ENCODE measurements around the gene SHROOM3.
A peak's percentile ranks its signal among the peaks of the same experiment; 100 is the strongest.

SHROOM3 gene

DNA sequence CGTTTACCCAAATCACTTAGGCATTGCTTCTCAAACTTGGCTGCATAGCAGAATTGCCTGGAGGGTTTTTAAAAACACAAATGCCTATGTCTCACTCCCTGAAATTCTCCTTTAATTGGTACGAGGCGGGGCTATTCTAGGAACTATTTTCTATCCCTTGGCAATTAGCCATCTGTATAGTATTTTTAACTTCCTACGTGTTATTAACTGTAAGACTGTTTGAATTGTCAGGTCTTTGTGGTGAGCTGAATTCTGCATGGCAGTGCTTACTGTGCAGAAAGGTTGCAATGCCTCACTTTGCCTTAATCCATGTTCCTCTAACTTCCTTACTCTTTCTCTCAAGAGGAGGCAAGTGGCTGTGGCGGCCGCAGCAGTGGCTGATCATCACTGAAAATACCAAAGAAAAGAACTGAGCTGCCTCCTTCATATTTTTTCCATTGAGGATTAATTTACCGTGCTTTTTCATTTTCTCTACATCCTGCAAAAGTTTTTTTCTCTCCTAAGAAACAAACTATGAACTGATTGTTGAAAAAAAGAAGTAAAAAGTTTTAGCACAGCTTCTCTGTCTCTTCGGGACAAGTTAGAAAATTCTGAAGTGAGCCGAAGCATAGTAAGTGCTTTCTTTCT is at the start of gene SHROOM3:
TSS of gene SHROOM3 (plus strand) at position 329 of the 627 bp plus-strand sequence. CDS start 824 bp downstream, outside the sequence.
- H3K4me1 ChIP-seq (ENCODE audit: control insufficient read depth in 2 of 2, insufficient read depth in 2 of 2, low read length in 2 of 2): no peaks in the 10 kb centered on the region
- H3K9me3 ChIP-seq (ENCODE audit: control insufficient read depth in 2 of 2, low read length in 2 of 2): no peaks in the 10 kb centered on the region
- no peaks in the 10 kb centered on the region for H3K36me3 ChIP-seq (ENCODE audit: control insufficient read depth in 2 of 2, insufficient read depth in 2 of 2, low read length in 2 of 2)
- H3K27me3 ChIP-seq (ENCODE audit: control insufficient read depth in 2 of 2, insufficient read depth in 2 of 2, low read length in 2 of 2): no peaks in the 10 kb centered on the region
- no peak within 1 kb of the TSS for H3K27ac ChIP-seq (ENCODE audit: low read depth in 2 of 2, low read length in 2 of 2)
- no peak within 1 kb of the TSS for H3K9ac ChIP-seq (ENCODE audit: low read depth in 1 of 2, low read length in 2 of 2)
- H3K4me3 ChIP-seq (ENCODE audit: low read length in 2 of 2): no peak within 1 kb of the TSS

DNA sequence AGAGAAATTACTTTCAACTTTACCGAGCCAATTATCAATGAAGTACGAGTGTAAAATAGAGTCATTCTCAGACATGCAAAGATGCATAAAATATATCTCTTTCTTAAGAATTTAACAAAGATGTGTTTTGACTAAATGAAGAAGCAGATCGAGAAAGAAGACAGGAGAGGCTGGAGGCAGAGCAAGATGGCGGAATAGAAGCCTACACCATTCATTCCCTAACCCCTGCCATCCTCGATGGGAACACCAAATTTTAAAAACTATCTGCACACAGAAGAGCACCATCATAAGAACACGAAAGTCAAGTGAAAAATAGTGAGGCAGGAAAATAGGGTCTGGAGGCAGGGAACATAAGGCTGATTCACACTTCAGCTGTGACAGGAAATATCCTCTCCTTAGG is 49.1 kb upstream of the SHROOM3 start:
- Histone ChIP-seq H3K27ac (ENCODE audit: low read depth in 2 of 2, low read length in 2 of 2) (no peak overlapping the region), H3K4me3 (ENCODE audit: low read length in 2 of 2) (no peak overlapping the region), H3K36me3 (ENCODE audit: control insufficient read depth in 2 of 2, insufficient read depth in 2 of 2, low read length in 2 of 2) (no peaks in the 10 kb centered on the region), H3K9me3 (ENCODE audit: control insufficient read depth in 2 of 2, low read length in 2 of 2) (no peaks in the 10 kb centered on the region), H3K27me3 (ENCODE audit: control insufficient read depth in 2 of 2, insufficient read depth in 2 of 2, low read length in 2 of 2) (no peaks in the 10 kb centered on the region), H3K9ac (ENCODE audit: low read depth in 1 of 2, low read length in 2 of 2) (no peak overlapping the region), H3K4me1 (ENCODE audit: control insufficient read depth in 2 of 2, insufficient read depth in 2 of 2, low read length in 2 of 2) (no peaks in the 10 kb centered on the region)

DNA sequence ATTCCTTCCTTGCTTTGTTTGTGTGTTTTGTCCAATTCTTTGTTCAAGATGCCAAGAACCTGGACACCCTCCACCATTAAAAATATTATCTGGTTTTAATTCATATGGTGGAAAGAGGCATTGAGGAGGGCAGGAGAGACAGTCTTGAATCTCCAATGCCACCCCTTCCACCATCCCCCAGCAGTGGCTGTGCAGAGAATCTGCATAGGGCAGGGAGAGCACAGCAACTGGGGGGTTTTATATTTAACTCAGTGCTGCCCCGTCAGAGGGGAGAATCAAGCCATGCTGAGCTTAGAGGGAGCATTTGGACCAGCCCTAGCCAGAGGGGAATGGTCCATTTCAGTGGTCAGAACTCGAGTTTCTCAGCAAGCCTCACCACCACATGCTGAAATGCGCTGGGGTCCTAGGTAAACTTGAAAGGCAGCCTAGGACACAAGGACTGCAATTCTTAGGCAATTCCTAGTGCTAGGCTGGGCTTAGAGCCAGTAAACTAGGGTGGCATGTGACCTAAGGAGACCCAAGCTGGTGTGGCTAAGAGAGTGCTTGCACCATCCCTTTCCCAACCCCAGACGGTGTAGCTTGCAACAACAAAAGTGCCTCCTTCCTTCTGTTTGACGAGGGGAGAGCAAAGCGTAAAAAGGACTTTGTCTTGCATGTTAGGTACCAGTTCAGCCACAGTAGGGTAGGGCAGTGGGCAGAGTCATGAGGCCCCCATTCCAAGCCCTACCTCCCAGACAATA is 48.3 kb upstream of the SHROOM3 start:
- Histone ChIP-seq H3K27me3 (ENCODE audit: control insufficient read depth in 2 of 2, insufficient read depth in 2 of 2, low read length in 2 of 2) (no peaks in the 10 kb centered on the region), H3K9me3 (ENCODE audit: control insufficient read depth in 2 of 2, low read length in 2 of 2) (no peaks in the 10 kb centered on the region), H3K9ac (ENCODE audit: low read depth in 1 of 2, low read length in 2 of 2) (no peak overlapping the region), H3K27ac (ENCODE audit: low read depth in 2 of 2, low read length in 2 of 2) (no peak overlapping the region), H3K36me3 (ENCODE audit: control insufficient read depth in 2 of 2, insufficient read depth in 2 of 2, low read length in 2 of 2) (no peaks in the 10 kb centered on the region), H3K4me1 (ENCODE audit: control insufficient read depth in 2 of 2, insufficient read depth in 2 of 2, low read length in 2 of 2) (no peaks in the 10 kb centered on the region), H3K4me3 (ENCODE audit: low read length in 2 of 2) (no peak overlapping the region)

DNA sequence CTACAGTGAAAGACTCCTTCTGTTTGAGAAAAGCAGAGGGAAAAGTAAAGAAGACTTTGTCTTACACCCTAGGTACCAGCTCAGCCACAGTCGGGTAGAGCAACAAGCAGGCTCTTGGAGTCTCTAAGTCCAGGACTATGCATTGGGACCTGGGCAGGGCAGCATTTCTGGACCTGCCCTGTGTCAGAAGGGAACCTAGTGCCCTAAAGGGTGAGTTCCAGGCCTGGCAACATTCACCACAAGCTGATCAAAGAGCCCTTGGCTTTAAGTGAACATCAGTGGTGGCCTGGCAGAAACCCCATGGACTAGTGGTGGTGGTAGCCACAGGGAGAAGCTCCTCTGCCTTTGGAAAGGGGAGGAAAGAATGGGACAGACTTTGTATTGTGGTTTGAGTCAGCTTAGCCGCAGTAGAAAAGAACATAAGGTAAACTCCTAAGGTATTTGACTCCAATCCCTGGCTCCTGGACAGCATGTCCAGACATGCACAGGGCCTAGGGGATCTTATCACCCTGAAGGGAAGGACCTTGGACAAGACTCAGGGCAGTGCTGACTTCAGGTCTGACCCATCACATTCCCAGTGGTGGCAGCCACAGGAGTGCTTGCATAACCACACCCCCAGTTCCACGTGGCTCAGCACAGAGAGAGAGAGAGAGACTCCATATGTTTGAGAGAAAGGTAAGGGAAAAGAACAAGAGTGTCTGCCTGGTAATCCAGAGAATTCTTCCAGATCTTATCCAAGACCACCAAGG is 46.7 kb upstream of the SHROOM3 start:
- no peaks in the 10 kb centered on the region for H3K9me3 ChIP-seq (ENCODE audit: control insufficient read depth in 2 of 2, low read length in 2 of 2)
- no peak overlapping the region for H3K9ac ChIP-seq (ENCODE audit: low read depth in 1 of 2, low read length in 2 of 2)
- no peak overlapping the region for H3K4me3 ChIP-seq (ENCODE audit: low read length in 2 of 2)
- no peaks in the 10 kb centered on the region for H3K27me3 ChIP-seq (ENCODE audit: control insufficient read depth in 2 of 2, insufficient read depth in 2 of 2, low read length in 2 of 2)
- H3K27ac ChIP-seq (ENCODE audit: low read depth in 2 of 2, low read length in 2 of 2): no peak overlapping the region
- H3K4me1 ChIP-seq (ENCODE audit: control insufficient read depth in 2 of 2, insufficient read depth in 2 of 2, low read length in 2 of 2): no peaks in the 10 kb centered on the region
- no peaks in the 10 kb centered on the region for H3K36me3 ChIP-seq (ENCODE audit: control insufficient read depth in 2 of 2, insufficient read depth in 2 of 2, low read length in 2 of 2)

DNA sequence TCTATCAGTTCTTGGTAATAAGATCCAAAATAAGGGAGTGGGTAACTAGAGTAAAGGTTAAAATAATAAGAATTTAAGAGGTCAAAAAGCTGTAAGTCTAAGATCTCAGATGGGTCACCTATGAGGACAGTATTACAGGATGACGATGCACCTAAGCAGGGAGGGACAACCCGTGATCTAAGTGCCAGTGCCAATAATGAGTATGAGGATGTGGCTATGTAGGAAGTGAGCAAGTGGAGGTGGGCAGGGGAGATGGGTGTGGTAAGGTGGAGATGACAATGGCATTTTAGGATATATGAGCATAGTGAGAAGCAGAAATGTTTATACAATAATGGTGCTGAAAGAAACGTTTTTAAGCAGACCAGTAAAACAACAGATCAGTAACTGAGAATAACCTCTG is 33.4 kb upstream of the SHROOM3 start:
- Histone ChIP-seq H3K36me3 (ENCODE audit: control insufficient read depth in 2 of 2, insufficient read depth in 2 of 2, low read length in 2 of 2) (no peaks in the 10 kb centered on the region), H3K9ac (ENCODE audit: low read depth in 1 of 2, low read length in 2 of 2) (no peak overlapping the region), H3K4me1 (ENCODE audit: control insufficient read depth in 2 of 2, insufficient read depth in 2 of 2, low read length in 2 of 2) (no peaks in the 10 kb centered on the region), H3K27me3 (ENCODE audit: control insufficient read depth in 2 of 2, insufficient read depth in 2 of 2, low read length in 2 of 2) (peaks cover 0 to 4% of the 10 kb centered on the region in 2 donors), H3K9me3 (ENCODE audit: control insufficient read depth in 2 of 2, low read length in 2 of 2) (no peaks in the 10 kb centered on the region), H3K27ac (ENCODE audit: low read depth in 2 of 2, low read length in 2 of 2) (no peak overlapping the region), H3K4me3 (ENCODE audit: low read length in 2 of 2) (no peak overlapping the region)

DNA sequence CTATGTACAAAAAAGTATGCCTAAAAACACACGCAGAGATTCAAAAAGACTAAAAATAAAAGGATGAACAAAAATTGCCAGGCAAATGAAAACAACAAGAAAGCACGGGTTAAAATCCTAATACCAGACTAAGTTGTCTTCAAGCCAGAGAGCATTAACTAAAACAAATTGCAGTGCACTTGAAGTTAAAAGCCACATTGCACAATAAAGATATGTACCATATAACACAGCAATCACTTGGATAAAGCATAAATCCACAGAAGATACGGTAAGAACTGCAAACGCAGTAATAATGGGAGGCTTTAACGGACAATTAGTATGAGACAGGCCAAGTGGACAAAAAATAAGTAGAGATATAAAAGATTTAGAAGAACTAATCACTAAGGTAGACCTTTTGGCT is 28.9 kb upstream of the SHROOM3 start:
- H3K27ac ChIP-seq (ENCODE audit: low read depth in 2 of 2, low read length in 2 of 2): no peak overlapping the region
- no peak overlapping the region for H3K9ac ChIP-seq (ENCODE audit: low read depth in 1 of 2, low read length in 2 of 2)
- no peaks in the 10 kb centered on the region for H3K4me1 ChIP-seq (ENCODE audit: control insufficient read depth in 2 of 2, insufficient read depth in 2 of 2, low read length in 2 of 2)
- no peaks in the 10 kb centered on the region for H3K27me3 ChIP-seq (ENCODE audit: control insufficient read depth in 2 of 2, insufficient read depth in 2 of 2, low read length in 2 of 2)
- H3K9me3 ChIP-seq (ENCODE audit: control insufficient read depth in 2 of 2, low read length in 2 of 2): no peaks in the 10 kb centered on the region
- no peak overlapping the region for H3K4me3 ChIP-seq (ENCODE audit: low read length in 2 of 2)
- no peaks in the 10 kb centered on the region for H3K36me3 ChIP-seq (ENCODE audit: control insufficient read depth in 2 of 2, insufficient read depth in 2 of 2, low read length in 2 of 2)

DNA sequence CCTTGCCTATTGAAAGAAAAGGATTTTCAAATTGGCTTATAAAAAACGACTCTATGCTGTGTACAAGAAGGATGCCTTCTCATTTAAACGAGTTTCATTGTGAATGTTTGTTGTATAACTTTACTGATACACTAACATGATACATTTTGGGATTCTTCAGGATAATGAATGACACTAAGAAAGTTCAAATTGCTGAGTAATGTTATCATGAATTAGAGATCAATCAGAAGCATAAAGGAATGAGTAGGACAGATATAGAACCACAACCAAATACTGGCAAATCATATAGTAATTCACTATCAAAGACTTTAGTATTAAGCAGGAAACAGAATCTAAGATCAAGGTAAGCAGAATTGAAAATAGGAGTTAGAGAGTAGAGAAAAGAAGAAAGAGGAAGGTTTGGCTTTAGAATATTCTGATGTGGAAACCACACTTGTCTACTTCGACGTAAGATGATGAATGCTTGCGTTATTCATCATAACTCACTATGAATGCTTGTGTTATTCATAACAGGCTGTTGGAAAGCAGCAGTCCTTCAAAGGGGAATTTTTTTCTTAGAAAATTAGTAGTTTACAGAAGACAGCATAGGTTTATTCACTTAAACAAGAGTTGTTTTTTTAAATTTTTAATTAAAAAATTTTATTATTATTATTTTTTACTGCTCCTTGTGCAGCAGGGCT is 27.4 kb upstream of the SHROOM3 start:
- Histone ChIP-seq H3K9me3 (ENCODE audit: control insufficient read depth in 2 of 2, low read length in 2 of 2) (no peaks in the 10 kb centered on the region), H3K9ac (ENCODE audit: low read depth in 1 of 2, low read length in 2 of 2) (no peak overlapping the region), H3K36me3 (ENCODE audit: control insufficient read depth in 2 of 2, insufficient read depth in 2 of 2, low read length in 2 of 2) (no peaks in the 10 kb centered on the region), H3K27ac (ENCODE audit: low read depth in 2 of 2, low read length in 2 of 2) (no peak overlapping the region), H3K4me3 (ENCODE audit: low read length in 2 of 2) (no peak overlapping the region), H3K27me3 (ENCODE audit: control insufficient read depth in 2 of 2, insufficient read depth in 2 of 2, low read length in 2 of 2) (no peaks in the 10 kb centered on the region), H3K4me1 (ENCODE audit: control insufficient read depth in 2 of 2, insufficient read depth in 2 of 2, low read length in 2 of 2) (no peaks in the 10 kb centered on the region)

DNA sequence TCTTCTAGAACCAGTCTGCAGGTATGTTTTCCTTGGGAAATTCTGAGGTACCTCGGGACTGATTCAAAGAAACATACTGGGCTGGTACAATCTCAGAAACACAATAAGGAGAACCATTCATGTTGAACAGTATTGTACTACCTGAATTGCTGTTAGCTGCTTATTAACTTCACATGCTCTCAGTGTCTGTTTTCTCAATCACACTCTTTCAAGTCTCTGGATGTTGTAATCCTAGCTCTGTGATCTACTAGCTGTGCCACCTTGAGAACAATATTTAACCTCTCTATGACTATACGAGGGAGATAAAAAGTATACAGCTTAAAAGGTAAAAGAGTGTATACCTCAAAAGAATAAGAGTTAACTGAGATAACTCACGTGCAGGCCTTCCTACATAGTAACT is 24.4 kb upstream of the SHROOM3 start:
- H3K27ac ChIP-seq (ENCODE audit: low read depth in 2 of 2, low read length in 2 of 2): no peak overlapping the region
- no peaks in the 10 kb centered on the region for H3K27me3 ChIP-seq (ENCODE audit: control insufficient read depth in 2 of 2, insufficient read depth in 2 of 2, low read length in 2 of 2)
- no peaks in the 10 kb centered on the region for H3K36me3 ChIP-seq (ENCODE audit: control insufficient read depth in 2 of 2, insufficient read depth in 2 of 2, low read length in 2 of 2)
- no peaks in the 10 kb centered on the region for H3K4me1 ChIP-seq (ENCODE audit: control insufficient read depth in 2 of 2, insufficient read depth in 2 of 2, low read length in 2 of 2)
- no peaks in the 10 kb centered on the region for H3K9me3 ChIP-seq (ENCODE audit: control insufficient read depth in 2 of 2, low read length in 2 of 2)
- no peak overlapping the region for H3K4me3 ChIP-seq (ENCODE audit: low read length in 2 of 2)
- no peak overlapping the region for H3K9ac ChIP-seq (ENCODE audit: low read depth in 1 of 2, low read length in 2 of 2)

- H3K4me3 ChIP-seq (ENCODE audit: low read length in 2 of 2): no peak overlapping the region
- peaks cover 0 to 6% of the 10 kb centered on the region in 2 donors for H3K4me1 ChIP-seq (ENCODE audit: control insufficient read depth in 2 of 2, insufficient read depth in 2 of 2, low read length in 2 of 2)
- H3K9me3 ChIP-seq (ENCODE audit: control insufficient read depth in 2 of 2, low read length in 2 of 2): no peaks in the 10 kb centered on the region
- no peaks in the 10 kb centered on the region for H3K36me3 ChIP-seq (ENCODE audit: control insufficient read depth in 2 of 2, insufficient read depth in 2 of 2, low read length in 2 of 2)
- H3K27me3 ChIP-seq (ENCODE audit: control insufficient read depth in 2 of 2, insufficient read depth in 2 of 2, low read length in 2 of 2): no peaks in the 10 kb centered on the region
- H3K9ac ChIP-seq (ENCODE audit: low read depth in 1 of 2, low read length in 2 of 2): peak overlapping the region in 1 of 2 donors; percentile 59
- no peak overlapping the region for H3K27ac ChIP-seq (ENCODE audit: low read depth in 2 of 2, low read length in 2 of 2)
These were observed 14.8 kb upstream of the SHROOM3 start for GRCh38 chr4:76420188-76420761.
